ENCODE data around the gene RTKN. TPM values are rescaled to one million over a fixed set of nuclear protein-coding genes. Genes with fewer than 3 reads are reported as not detected.
"Not testable (repeated sequence)": the region's sequence is repeated elsewhere in the genome, so short reads cannot be mapped to it uniquely, and the experiment has no call there.

RTKN gene
- total RNA-seq, 1 donor from 2014 or later, result 88.7 TPM

DNA sequence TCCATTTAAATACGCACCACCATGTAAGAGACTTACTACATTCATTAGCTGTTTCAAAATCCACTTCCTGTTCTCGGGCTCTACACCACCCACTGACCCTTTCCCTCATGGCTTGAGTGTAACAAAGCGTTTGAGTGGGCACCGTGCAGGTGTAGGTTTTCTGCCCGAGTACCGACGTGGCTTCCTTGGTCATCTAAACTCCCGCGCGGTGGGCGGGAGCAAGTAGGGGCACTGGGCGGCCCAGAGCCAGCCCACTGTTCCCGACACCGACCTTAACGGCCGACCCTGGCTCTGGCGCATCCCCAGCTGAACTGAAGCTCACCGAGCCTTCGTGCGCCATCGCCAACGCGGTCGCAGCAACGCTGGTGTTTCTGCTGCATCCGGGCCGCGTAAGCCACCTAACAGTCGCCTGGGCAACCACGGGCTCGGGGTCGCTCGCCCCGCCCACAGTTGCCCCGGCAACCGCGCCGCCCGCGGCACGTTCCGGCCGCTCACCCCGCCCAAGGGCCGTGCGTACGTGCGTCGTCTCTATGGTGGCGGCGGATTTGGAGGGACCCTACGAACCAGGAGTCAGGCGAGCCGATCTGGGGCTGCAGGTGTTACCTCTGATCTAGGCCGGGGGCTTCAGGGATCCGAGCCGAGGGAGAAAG lies 20.4 kb downstream of the RTKN start, which contains the start of the genes C2orf81 and WDR54:
TSS of gene C2orf81 (minus strand) at position 399 of the 650 bp plus-strand sequence. CDS start at position 340, 59 bp downstream.
TSS of gene WDR54 (plus strand) at position 510 of the 650 bp plus-strand sequence. CDS start 424 bp downstream, outside the sequence.
- H3K9me3 Mint-ChIP-seq (ENCODE audit: unreplicated experiment), result peaks cover 13% of the 10 kb centered on the region
- H3K36me3 Mint-ChIP-seq (ENCODE audit: unreplicated experiment), result no peaks in the 10 kb centered on the region
- peak within 1 kb of the TSS; percentile 100 for H3K4me3 Mint-ChIP-seq (ENCODE audit: unreplicated experiment)
- peak within 1 kb of the TSS; percentile 89 for H3K27ac Mint-ChIP-seq (ENCODE audit: unreplicated experiment)
- TF ChIP-seq, protein P1, sequence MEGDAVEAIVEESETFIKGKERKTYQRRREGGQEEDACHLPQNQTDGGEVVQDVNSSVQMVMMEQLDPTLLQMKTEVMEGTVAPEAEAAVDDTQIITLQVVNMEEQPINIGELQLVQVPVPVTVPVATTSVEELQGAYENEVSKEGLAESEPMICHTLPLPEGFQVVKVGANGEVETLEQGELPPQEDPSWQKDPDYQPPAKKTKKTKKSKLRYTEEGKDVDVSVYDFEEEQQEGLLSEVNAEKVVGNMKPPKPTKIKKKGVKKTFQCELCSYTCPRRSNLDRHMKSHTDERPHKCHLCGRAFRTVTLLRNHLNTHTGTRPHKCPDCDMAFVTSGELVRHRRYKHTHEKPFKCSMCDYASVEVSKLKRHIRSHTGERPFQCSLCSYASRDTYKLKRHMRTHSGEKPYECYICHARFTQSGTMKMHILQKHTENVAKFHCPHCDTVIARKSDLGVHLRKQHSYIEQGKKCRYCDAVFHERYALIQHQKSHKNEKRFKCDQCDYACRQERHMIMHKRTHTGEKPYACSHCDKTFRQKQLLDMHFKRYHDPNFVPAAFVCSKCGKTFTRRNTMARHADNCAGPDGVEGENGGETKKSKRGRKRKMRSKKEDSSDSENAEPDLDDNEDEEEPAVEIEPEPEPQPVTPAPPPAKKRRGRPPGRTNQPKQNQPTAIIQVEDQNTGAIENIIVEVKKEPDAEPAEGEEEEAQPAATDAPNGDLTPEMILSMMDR (IDR thresholded peaks at IDR 0.05; ENCODE audit: partially characterized antibody, unreplicated experiment), result no peak
- H3K4me1 Mint-ChIP-seq (ENCODE audit: low read depth, unreplicated experiment), result peaks cover 9% of the 10 kb centered on the region
- peaks cover 13% of the 10 kb centered on the region for H3K27me3 Mint-ChIP-seq (ENCODE audit: unreplicated experiment)
- peak; percentile 96 for DNase-seq

DNA sequence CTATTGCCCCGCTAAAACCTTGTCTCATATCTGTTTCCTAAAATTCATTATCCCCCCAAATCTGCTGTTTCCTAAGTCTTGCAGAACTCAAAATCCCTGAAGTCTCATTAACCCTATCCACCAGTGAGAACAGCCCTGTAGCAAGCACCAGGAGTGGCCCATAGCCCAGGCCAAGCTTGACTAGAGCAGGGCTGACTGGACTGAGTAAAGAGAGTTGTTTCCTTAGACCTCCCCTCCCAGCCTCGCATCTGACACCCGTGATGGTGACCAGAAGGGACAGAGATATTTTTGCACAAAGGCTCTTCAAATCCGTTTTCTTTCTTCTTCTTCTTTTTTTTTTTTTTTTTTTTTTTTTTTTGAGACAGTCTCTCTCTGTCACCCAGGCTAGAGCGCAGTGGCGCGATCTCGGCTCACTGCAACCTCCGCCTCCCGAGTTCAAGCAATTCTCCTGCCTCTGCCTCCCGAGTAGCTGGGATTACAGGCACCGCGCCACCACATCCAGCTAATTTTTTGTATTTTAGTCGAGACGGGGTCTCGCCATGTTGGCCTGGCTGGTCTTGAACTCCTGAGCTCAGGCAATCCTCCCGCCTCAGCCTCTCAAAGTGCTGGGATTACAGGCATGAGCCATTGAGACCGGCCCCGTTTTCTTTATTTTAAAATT lies 21.2 kb downstream of the RTKN start:
- Mint-ChIP-seq H3K4me3 (ENCODE audit: unreplicated experiment) (peak overlapping the region; percentile 100), H3K4me1 (ENCODE audit: low read depth, unreplicated experiment) (peaks cover 12% of the 10 kb centered on the region), H3K9me3 (ENCODE audit: unreplicated experiment) (peaks cover 13% of the 10 kb centered on the region), H3K27me3 (ENCODE audit: unreplicated experiment) (peaks cover 11% of the 10 kb centered on the region)
- not testable (repeated sequence) for H3K27ac Mint-ChIP-seq (ENCODE audit: unreplicated experiment); H3K36me3 Mint-ChIP-seq (ENCODE audit: unreplicated experiment); DNase-seq

DNA sequence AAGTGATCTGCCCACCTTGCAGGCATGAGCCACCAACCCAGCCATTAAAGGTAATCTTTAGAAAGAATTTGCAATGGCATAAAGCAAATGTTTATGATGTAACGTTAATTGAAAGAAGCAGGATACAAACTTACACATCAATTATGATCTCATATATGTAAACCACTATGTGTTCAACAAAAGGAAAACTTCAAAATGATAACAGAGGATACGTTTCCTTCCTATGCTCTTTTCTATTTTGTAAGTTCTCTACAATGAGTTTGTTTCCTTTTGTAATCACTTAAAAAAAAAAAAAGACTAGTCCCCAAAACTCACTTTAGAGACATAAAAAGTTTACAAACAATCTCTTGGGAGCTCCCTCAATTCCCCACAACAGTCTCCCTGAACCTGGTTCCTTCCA lies 21.7 kb downstream of the RTKN start:
- H3K27ac Mint-ChIP-seq (ENCODE audit: unreplicated experiment), result no peak overlapping the region
- no peak for DNase-seq
- peaks cover 11% of the 10 kb centered on the region for H3K27me3 Mint-ChIP-seq (ENCODE audit: unreplicated experiment)

DNA sequence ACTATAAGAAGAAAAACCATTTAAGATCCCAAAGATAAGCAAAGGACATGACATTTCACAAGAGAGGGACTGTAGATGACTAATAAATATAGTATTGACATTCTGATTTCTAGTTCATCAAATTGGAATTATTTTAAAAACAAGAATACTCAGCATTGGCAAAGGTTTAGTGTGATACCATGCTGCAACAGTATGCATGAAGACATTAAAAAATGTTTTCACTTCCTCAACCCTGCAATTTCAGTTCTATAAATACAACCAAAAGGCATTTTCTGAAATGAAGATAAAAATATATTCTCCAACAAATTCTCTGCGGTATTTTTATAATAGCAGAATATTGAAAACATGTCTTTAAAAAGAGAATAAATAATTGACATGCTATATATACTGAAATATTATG lies 22.4 kb downstream of the RTKN start:
- no peak for DNase-seq
- TF ChIP-seq, protein P1 (IDR thresholded peaks at IDR 0.05; ENCODE audit: partially characterized antibody, unreplicated experiment), result no peak
- Mint-ChIP-seq H3K4me1 (ENCODE audit: low read depth, unreplicated experiment) (peaks cover 10% of the 10 kb centered on the region), H3K27me3 (ENCODE audit: unreplicated experiment) (peaks cover 11% of the 10 kb centered on the region), H3K9me3 (ENCODE audit: unreplicated experiment) (peaks cover 10% of the 10 kb centered on the region), H3K36me3 (ENCODE audit: unreplicated experiment) (no peaks in the 10 kb centered on the region), H3K27ac (ENCODE audit: unreplicated experiment) (no peak overlapping the region), H3K4me3 (ENCODE audit: unreplicated experiment) (no peak overlapping the region)

More for the DNA sequence above, 21.7 kb downstream of the RTKN start:
- H3K4me3 Mint-ChIP-seq (ENCODE audit: unreplicated experiment), result no peak overlapping the region
- H3K9me3 Mint-ChIP-seq (ENCODE audit: unreplicated experiment), result peaks cover 13% of the 10 kb centered on the region
- no peaks in the 10 kb centered on the region for H3K36me3 Mint-ChIP-seq (ENCODE audit: unreplicated experiment)
- TF ChIP-seq, protein P1 (IDR thresholded peaks at IDR 0.05; ENCODE audit: partially characterized antibody, unreplicated experiment), result no peak
- peaks cover 10% of the 10 kb centered on the region for H3K4me1 Mint-ChIP-seq (ENCODE audit: low read depth, unreplicated experiment)

DNA sequence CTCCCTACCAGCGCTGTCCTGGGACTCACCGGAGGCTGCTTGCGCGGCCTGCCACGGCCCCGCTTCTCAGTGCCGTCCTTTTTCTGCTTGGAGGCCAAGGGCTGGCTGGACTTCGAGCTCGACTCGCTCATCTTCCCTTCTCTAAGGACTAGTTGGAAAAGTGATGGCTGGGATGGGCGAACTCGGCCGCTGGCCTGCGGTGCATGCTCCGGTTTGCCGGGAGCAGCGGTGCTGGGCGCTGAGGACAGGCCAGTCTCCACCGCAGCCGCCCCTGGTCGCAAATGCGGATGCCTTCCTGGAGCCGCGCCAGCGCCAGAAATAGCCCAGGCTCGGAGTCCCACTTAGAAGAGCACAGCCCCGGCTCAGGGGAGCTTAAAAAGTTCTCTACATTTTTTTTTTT lies 23.4 kb downstream of the RTKN start:
- Mint-ChIP-seq H3K9me3 (ENCODE audit: unreplicated experiment) (peaks cover 10% of the 10 kb centered on the region), H3K27ac (ENCODE audit: unreplicated experiment) (no peak overlapping the region), H3K4me3 (ENCODE audit: unreplicated experiment) (no peak overlapping the region), H3K36me3 (ENCODE audit: unreplicated experiment) (no peaks in the 10 kb centered on the region), H3K4me1 (ENCODE audit: low read depth, unreplicated experiment) (peaks cover 10% of the 10 kb centered on the region), H3K27me3 (ENCODE audit: unreplicated experiment) (peaks cover 11% of the 10 kb centered on the region)
- TF ChIP-seq, protein P1 (IDR thresholded peaks at IDR 0.05; ENCODE audit: partially characterized antibody, unreplicated experiment), result no peak
- DNase-seq, result no peak
